ENCODE measurements around the gene ABLIM3. TPM values are rescaled to one million over a fixed set of nuclear protein-coding genes. Genes with fewer than 3 reads are reported as not detected.
"Not testable (repeated sequence)": the region's sequence is repeated elsewhere in the genome, so short reads cannot be mapped to it uniquely, and the experiment has no call there.

The ABLIM3 gene
- total RNA-seq, 4 donors from 2014 or later: 10.5 to 30.4 (median 22.3) TPM

GRCh38 chr5:149181732-149182131 is 40.4 kb downstream of the ABLIM3 start:
- intact Hi-C loops (cut with DNase I): no loop called here
- no peak for DNase-seq

GRCh38 chr5:149182241-149182640 is 40.9 kb downstream of the ABLIM3 start:
- Histone ChIP-seq H3K27ac (no peak overlapping the region), H3K9me3 (no peaks in the 10 kb centered on the region), H3K36me3 (no peaks in the 10 kb centered on the region), H3K4me1 (no peaks in the 10 kb centered on the region), H3K4me3 (replicated peaks in 1 of 3) (no peak overlapping the region), H3K27me3 (no peaks in the 10 kb centered on the region)
- DNase-seq: no peak
- TF ChIP-seq, protein P1, sequence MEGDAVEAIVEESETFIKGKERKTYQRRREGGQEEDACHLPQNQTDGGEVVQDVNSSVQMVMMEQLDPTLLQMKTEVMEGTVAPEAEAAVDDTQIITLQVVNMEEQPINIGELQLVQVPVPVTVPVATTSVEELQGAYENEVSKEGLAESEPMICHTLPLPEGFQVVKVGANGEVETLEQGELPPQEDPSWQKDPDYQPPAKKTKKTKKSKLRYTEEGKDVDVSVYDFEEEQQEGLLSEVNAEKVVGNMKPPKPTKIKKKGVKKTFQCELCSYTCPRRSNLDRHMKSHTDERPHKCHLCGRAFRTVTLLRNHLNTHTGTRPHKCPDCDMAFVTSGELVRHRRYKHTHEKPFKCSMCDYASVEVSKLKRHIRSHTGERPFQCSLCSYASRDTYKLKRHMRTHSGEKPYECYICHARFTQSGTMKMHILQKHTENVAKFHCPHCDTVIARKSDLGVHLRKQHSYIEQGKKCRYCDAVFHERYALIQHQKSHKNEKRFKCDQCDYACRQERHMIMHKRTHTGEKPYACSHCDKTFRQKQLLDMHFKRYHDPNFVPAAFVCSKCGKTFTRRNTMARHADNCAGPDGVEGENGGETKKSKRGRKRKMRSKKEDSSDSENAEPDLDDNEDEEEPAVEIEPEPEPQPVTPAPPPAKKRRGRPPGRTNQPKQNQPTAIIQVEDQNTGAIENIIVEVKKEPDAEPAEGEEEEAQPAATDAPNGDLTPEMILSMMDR (IDR thresholded peaks at IDR 0.05): no peak
- TF ChIP-seq POLR2A (IDR thresholded peaks at IDR 0.05): no peak
- intact Hi-C loops (cut with DNase I): no loop called here
- WGBS, 2 donors: 81 to 97% methylated on average over 1 of the region's 1 CpG

More at GRCh38 chr5:149181732-149182131, 40.4 kb downstream of the ABLIM3 start:
- TF ChIP-seq, protein P1 (IDR thresholded peaks at IDR 0.05): no peak
- TF ChIP-seq POLR2A (IDR thresholded peaks at IDR 0.05): no peak
- H3K4me1 ChIP-seq: no peaks in the 10 kb centered on the region
- no peak overlapping the region for H3K4me3 ChIP-seq (replicated peaks in 1 of 3)
- no peak overlapping the region for H3K27ac ChIP-seq
- 86 to 87% methylated on average over 2 of the region's 2 CpGs for WGBS, 2 donors
- no peaks in the 10 kb centered on the region for H3K27me3 ChIP-seq
- H3K9me3 ChIP-seq: no peaks in the 10 kb centered on the region
- H3K36me3 ChIP-seq: no peaks in the 10 kb centered on the region

DNA sequence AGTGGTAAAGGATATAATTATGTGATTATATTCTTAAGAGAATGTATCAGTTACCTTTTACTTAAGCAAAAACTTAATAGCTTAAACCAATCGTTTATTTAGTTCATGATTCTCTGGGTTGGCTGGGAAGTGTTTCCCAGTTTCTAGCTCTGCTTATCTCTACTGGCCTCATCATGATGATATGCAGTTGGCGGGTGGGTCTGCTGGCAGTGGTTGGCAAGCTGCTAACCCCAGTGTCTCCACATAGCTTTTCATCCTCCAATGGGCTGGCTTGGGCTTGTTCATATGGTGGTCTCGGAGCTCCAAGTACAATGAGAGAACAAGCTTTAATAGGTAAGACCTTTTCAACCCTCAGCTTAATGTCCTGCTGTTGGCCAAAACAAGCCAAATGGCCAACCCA is 43.8 kb downstream of the ABLIM3 start:
- intact Hi-C loops (cut with DNase I): no loop called here
- no peak overlapping the region for H3K27ac ChIP-seq
- H3K4me1 ChIP-seq: no peaks in the 10 kb centered on the region
- DNase-seq: no peak
- WGBS, 2 donors: 91% methylated on average over 3 of the region's 3 CpGs
- H3K36me3 ChIP-seq: no peaks in the 10 kb centered on the region
- H3K4me3 ChIP-seq (replicated peaks in 1 of 3): no peak overlapping the region
- H3K9me3 ChIP-seq: no peaks in the 10 kb centered on the region
- TF ChIP-seq, protein P1 (IDR thresholded peaks at IDR 0.05): no peak
- TF ChIP-seq POLR2A (IDR thresholded peaks at IDR 0.05): no peak
- no peaks in the 10 kb centered on the region for H3K27me3 ChIP-seq

DNA sequence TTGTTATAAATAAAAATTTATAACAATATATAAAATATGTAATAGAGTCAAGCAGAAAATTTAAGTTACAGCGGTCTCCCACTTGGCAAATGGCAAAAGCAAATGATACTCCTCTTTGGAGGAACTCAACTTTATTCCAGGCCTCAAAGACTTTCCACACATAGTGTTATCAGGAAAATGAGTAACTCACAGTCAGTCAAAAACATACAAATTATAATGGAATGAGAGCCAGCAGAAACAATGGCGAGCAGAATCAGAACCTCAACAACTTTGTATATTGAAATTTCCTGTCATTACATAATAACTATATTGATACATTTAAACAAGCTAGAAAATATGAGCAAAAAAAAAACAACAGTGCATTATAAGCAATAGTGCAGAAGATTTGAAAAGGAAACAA is 45.2 kb downstream of the ABLIM3 start:
- Histone ChIP-seq H3K4me1 (no peaks in the 10 kb centered on the region), H3K27ac (no peak overlapping the region), H3K36me3 (no peaks in the 10 kb centered on the region), H3K27me3 (no peaks in the 10 kb centered on the region), H3K9me3 (no peaks in the 10 kb centered on the region), H3K4me3 (replicated peaks in 1 of 3) (no peak overlapping the region)
- intact Hi-C loops (cut with DNase I): no loop called here
- no peak for DNase-seq
- WGBS, 2 donors: 69 to 70% methylated on average over 2 of the region's 2 CpGs
- no peak for TF ChIP-seq POLR2A (IDR thresholded peaks at IDR 0.05)
- TF ChIP-seq, protein P1 (IDR thresholded peaks at IDR 0.05): no peak

DNA sequence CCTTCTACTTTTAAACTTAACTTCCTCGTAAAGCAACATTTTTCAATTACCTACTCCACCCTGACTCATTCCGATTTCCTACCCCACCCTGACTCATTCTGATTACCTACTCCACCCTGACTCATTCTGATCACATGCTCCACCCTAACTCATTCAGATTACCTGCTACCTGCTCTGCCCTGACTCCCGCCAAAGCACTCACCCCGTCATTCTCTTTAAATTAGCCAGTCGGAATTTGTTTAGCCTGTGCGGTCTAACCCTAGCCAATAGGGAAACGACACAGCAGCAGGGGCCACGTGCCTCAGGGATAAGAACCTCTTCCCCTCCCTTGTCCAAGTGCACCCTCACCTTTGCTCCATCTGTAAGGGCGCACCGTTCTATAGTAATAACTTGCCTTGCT is 46.3 kb downstream of the ABLIM3 start:
- H3K4me1 ChIP-seq; H3K9me3 ChIP-seq; DNase-seq; H3K27ac ChIP-seq; H3K36me3 ChIP-seq; intact Hi-C loops (cut with DNase I); H3K4me3 ChIP-seq (replicated peaks in 1 of 3); H3K27me3 ChIP-seq: not testable (repeated sequence)
- 84 to 86% methylated on average over 10 of the region's 10 CpGs for WGBS, 2 donors

DNA sequence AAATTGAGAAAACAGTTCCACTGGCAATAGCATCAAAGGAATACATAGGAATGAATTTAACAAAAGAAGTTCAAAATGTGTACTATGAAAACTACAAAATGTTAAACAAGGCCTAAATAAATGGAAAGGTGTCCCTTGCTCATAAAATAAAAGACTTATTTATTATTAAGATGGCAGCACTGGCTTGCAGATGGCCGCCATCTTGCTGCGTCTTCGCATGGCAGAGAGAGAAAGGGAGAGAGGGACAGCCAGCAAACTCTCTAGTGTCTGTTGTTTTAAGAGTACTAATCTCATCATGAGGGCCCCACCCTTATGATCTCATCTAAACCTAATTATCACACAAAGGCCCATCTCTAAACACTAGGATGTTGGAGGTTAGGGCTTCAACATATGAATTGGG is 47.1 kb downstream of the ABLIM3 start:
- Histone ChIP-seq H3K27me3 (no peaks in the 10 kb centered on the region), H3K4me1 (no peaks in the 10 kb centered on the region), H3K4me3 (replicated peaks in 1 of 3) (no peak overlapping the region), H3K9me3 (no peaks in the 10 kb centered on the region), H3K27ac (no peak overlapping the region), H3K36me3 (no peaks in the 10 kb centered on the region)
- 94 to 97% methylated on average over 3 of the region's 3 CpGs for WGBS, 2 donors
- intact Hi-C loops (cut with DNase I): no loop called here
- TF ChIP-seq, protein P1 (IDR thresholded peaks at IDR 0.05): no peak
- no peak for TF ChIP-seq POLR2A (IDR thresholded peaks at IDR 0.05)
- no peak for DNase-seq

Measured in thyroid gland (tissue), 4 donors.